ENCODE results near the gene ZFYVE27. TPM values are rescaled to one million over a fixed set of nuclear protein-coding genes. Genes with fewer than 3 reads are reported as not detected.

The ZFYVE27 gene
- total RNA-seq, 1 experiment from 2014 or later, result 26.0 TPM

- no peak for TF ChIP-seq E2F1 (CRISPR knock-in tag; IDR thresholded peaks at IDR 0.05)
- no peak for TF ChIP-seq ZMAT4 (CRISPR knock-in tag; IDR thresholded peaks at IDR 0.05)
- TF ChIP-seq ZSCAN18 (CRISPR knock-in tag; IDR thresholded peaks at IDR 0.05), result no peak
- no peak for TF ChIP-seq ZNF512 (CRISPR knock-in tag; IDR thresholded peaks at IDR 0.05; ENCODE audit: borderline replicate concordance)
- TF ChIP-seq ZNF263 (CRISPR knock-in tag; IDR thresholded peaks at IDR 0.05; ENCODE audit: low read depth), result no peak
- TF ChIP-seq EMX1 (CRISPR knock-in tag; IDR thresholded peaks at IDR 0.05), result no peak
- no peak for TF ChIP-seq AFF4 (CRISPR knock-in tag; IDR thresholded peaks at IDR 0.05; ENCODE audit: borderline replicate concordance)
- TF ChIP-seq FOXP1 (CRISPR knock-in tag; IDR thresholded peaks at IDR 0.05; ENCODE audit: borderline replicate concordance), result no peak
- 0 out of 2 replicates have a peak, but pooled peaks have one; percentile 45 for TF ChIP-seq ESRRA (CRISPR knock-in tag; IDR thresholded peaks at IDR 0.05; ENCODE audit: borderline replicate concordance)
- TF ChIP-seq MXD4 (CRISPR knock-in tag; IDR thresholded peaks at IDR 0.05; ENCODE audit: borderline replicate concordance), result no peak
- TF ChIP-seq ZNF423 (CRISPR knock-in tag; IDR thresholded peaks at IDR 0.05), result no peak
- TF ChIP-seq ZBTB21 (CRISPR knock-in tag; IDR thresholded peaks at IDR 0.05; ENCODE audit: borderline replicate concordance), result peak; percentile 59; the same call in 1 of the 2 replicates
- 0 out of 2 replicates have a peak, but pooled peaks have one; percentile 44 for TF ChIP-seq NR3C1 (CRISPR knock-in tag; conservative IDR thresholded peaks at IDR 0.05; ENCODE audit: low read depth)
- TF ChIP-seq TEAD1 (CRISPR knock-in tag; IDR thresholded peaks at IDR 0.05), result peak; percentile 57; the same call in 1 of the 2 replicates
- TF ChIP-seq JAZF1 (CRISPR knock-in tag; IDR thresholded peaks at IDR 0.05), result no peak
- TF ChIP-seq STAT6 (CRISPR knock-in tag; conservative IDR thresholded peaks at IDR 0.05; ENCODE audit: low read depth), result 0 out of 2 replicates have a peak, but pooled peaks have one; percentile 19
- TF ChIP-seq PREB (CRISPR knock-in tag; IDR thresholded peaks at IDR 0.05; ENCODE audit: borderline replicate concordance), result no peak
- TF ChIP-seq, protein P1, sequence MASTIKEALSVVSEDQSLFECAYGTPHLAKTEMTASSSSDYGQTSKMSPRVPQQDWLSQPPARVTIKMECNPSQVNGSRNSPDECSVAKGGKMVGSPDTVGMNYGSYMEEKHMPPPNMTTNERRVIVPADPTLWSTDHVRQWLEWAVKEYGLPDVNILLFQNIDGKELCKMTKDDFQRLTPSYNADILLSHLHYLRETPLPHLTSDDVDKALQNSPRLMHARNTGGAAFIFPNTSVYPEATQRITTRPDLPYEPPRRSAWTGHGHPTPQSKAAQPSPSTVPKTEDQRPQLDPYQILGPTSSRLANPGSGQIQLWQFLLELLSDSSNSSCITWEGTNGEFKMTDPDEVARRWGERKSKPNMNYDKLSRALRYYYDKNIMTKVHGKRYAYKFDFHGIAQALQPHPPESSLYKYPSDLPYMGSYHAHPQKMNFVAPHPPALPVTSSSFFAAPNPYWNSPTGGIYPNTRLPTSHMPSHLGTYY (CRISPR knock-in tag; IDR thresholded peaks at IDR 0.05), result no peak
- no peak for TF ChIP-seq NFATC4 (CRISPR knock-in tag; IDR thresholded peaks at IDR 0.05)
- TF ChIP-seq, protein P2, sequence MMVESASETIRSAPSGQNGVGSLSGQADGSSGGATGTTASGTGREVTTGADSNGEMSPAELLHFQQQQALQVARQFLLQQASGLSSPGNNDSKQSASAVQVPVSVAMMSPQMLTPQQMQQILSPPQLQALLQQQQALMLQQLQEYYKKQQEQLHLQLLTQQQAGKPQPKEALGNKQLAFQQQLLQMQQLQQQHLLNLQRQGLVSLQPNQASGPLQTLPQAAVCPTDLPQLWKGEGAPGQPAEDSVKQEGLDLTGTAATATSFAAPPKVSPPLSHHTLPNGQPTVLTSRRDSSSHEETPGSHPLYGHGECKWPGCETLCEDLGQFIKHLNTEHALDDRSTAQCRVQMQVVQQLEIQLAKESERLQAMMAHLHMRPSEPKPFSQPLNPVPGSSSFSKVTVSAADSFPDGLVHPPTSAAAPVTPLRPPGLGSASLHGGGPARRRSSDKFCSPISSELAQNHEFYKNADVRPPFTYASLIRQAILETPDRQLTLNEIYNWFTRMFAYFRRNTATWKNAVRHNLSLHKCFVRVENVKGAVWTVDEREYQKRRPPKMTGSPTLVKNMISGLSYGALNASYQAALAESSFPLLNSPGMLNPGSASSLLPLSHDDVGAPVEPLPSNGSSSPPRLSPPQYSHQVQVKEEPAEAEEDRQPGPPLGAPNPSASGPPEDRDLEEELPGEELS (CRISPR knock-in tag; IDR thresholded peaks at IDR 0.05), result peak; percentile 53; the same call in 1 of the 2 replicates
- TF ChIP-seq ZNF671 (CRISPR knock-in tag; IDR thresholded peaks at IDR 0.05), result no peak
Observed at GRCh38 chr10:97771055-97771891, 34.3 kb downstream of the ZFYVE27 start (continued).

Data from WTC11 (cell line).